Endodermal cell (in vitro differentiated cells): ENCODE measurements around the gene ITGB3. TPM values are rescaled to one million over a fixed set of nuclear protein-coding genes. Genes with fewer than 3 reads are reported as not detected.

Source experiments
- DNase-seq: peaks from one replicate; pipeline ENCODE4 v3.0.0-alpha.2; 2017
- H3K27ac ChIP-seq: 2 replicates; pipeline ENCODE4 v1.5.1; 2013; ENCODE audit warnings: mild to moderate bottlenecking, low read depth, low read length, moderate library complexity
- H3K27me3 ChIP-seq: 2 replicates; pipeline ENCODE4 v1.6.1; 2013; ENCODE audit warnings: mild to moderate bottlenecking, low read length, moderate library complexity; ENCODE audit not compliant: insufficient read depth, control insufficient read depth, poor library complexity, severe bottlenecking
- H3K36me3 ChIP-seq: 2 replicates; pipeline ENCODE4 v1.7.0; 2013; ENCODE audit warnings: mild to moderate bottlenecking, low read length, moderate library complexity; ENCODE audit not compliant: control insufficient read depth, insufficient read depth
- H3K4me1 ChIP-seq: one replicate; pipeline ENCODE4 v1.7.0; 2013; ENCODE audit warnings: low read length; ENCODE audit not compliant: control insufficient read depth, insufficient read depth
- H3K4me3 ChIP-seq: 2 replicates; pipeline ENCODE4 v1.5.1; 2013; ENCODE audit warnings: mild to moderate bottlenecking, low read length, moderate library complexity
- H3K9ac ChIP-seq: 2 replicates; pipeline ENCODE4 v1.6.1; 2013; ENCODE audit warnings: mild to moderate bottlenecking, low read length, moderate library complexity; ENCODE audit not compliant: poor library complexity, severe bottlenecking; ENCODE audit errors: extremely low read depth
- H3K9me3 ChIP-seq: 2 replicates; pipeline ENCODE4 v1.6.1; 2013; ENCODE audit warnings: mild to moderate bottlenecking, low read length, moderate library complexity; ENCODE audit not compliant: control insufficient read depth
- H3K27ac Mint-ChIP-seq: 2 replicates; pipeline ENCODE4 v1.8.0; 2020; ENCODE audit warnings: mixed read lengths
- H3K27me3 Mint-ChIP-seq: 2 replicates; pipeline ENCODE4 v1.8.0; 2021; ENCODE audit warnings: mild to moderate bottlenecking, mixed read lengths; ENCODE audit not compliant: insufficient read depth
- H3K36me3 Mint-ChIP-seq: 2 replicates; pipeline ENCODE4 v1.8.0; 2020; ENCODE audit warnings: low read depth, mixed read lengths
- H3K4me1 Mint-ChIP-seq: 2 replicates; pipeline ENCODE4 v1.8.0; 2020; ENCODE audit warnings: mixed read lengths
- H3K4me3 Mint-ChIP-seq: 2 replicates; pipeline ENCODE4 v1.8.0; 2020; ENCODE audit warnings: mild to moderate bottlenecking, moderate library complexity, mixed read lengths
- H3K9me3 Mint-ChIP-seq: 2 replicates; pipeline ENCODE4 v1.8.0; 2020; ENCODE audit warnings: mild to moderate bottlenecking, mixed read lengths
- WGBS, 2 experiments: methylation state at CpG; one replicate each; pipeline versions ENCODE4 v1.1.5 to v1.1.7; 2013; ENCODE audit warnings: missing lambda C conversion rate in 2 of 2, mixed read lengths in 1 of 2; ENCODE audit not compliant: insufficient coverage in 1 of 2, insufficient read length in 1 of 2; 5-methylcytosine and 5-hydroxymethylcytosine counted together
- total RNA-seq, 2 donors: library from RNA; stranded (reverse); fragmentation: NEBNext Ultra II Directional in 1 of 2; extraction: Animal tissue kit (Norgen Biotek cat#: 25700) in 1 of 2; gene quantifications; 2 replicates in 1 of 2; 3 replicates in 1 of 2; pipeline ENCODE4 v1.2.1, GENCODE V29; 2021
- TF ChIP-seq, protein P1 (sequence below): fragments of 200-600 bp; sonication (generic); conservative IDR thresholded peaks from 2 replicates; pipeline ENCODE4 v1.5.0; 2021; ENCODE audit warnings: antibody characterized with exemption, mild to moderate bottlenecking

Gene ITGB3
- total RNA-seq, 2 donors from 2014 or later, result 0.51 to 0.73 TPM

DNA sequence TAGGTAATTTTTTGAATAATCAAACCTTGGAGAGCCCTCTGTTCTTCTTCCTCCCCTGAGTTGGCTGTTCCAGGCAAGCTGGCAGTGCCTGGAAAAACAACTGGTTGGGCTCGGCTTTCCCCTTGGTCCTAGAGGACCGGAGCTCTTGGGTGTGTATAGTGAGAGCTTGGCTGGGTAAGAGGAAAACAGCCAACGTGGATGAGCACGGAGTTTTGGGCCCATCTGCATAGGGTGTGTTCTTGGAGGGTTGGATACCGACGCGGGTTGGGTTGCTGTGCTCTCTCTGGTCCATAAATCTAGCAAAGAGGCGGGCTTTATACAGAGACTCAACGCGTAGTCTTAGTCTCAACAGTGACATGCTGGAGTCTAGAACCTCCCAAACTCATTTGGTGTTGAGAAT lies 23.2 kb downstream of the ITGB3 start:
- H3K4me1 ChIP-seq, result peaks cover 9% of the 10 kb centered on the region
- no peaks in the 10 kb centered on the region for H3K9me3 ChIP-seq
- WGBS, 2 experiments, result 20 to 56% methylated on average over 3 to 10 of the region's 10 CpGs
- no peaks in the 10 kb centered on the region for H3K27me3 Mint-ChIP-seq
- H3K4me3 ChIP-seq, result no peak overlapping the region
- H3K36me3 ChIP-seq, result no peaks in the 10 kb centered on the region
- no peak overlapping the region for H3K27ac Mint-ChIP-seq
- H3K9ac ChIP-seq, result no peak overlapping the region
- no peak overlapping the region for H3K27ac ChIP-seq
- H3K27me3 ChIP-seq, result no peaks in the 10 kb centered on the region
- H3K4me1 Mint-ChIP-seq, result peaks cover 37% of the 10 kb centered on the region
- no peaks in the 10 kb centered on the region for H3K9me3 Mint-ChIP-seq
- DNase-seq, result peak; percentile 86
- no peaks in the 10 kb centered on the region for H3K36me3 Mint-ChIP-seq
- TF ChIP-seq, protein P1, sequence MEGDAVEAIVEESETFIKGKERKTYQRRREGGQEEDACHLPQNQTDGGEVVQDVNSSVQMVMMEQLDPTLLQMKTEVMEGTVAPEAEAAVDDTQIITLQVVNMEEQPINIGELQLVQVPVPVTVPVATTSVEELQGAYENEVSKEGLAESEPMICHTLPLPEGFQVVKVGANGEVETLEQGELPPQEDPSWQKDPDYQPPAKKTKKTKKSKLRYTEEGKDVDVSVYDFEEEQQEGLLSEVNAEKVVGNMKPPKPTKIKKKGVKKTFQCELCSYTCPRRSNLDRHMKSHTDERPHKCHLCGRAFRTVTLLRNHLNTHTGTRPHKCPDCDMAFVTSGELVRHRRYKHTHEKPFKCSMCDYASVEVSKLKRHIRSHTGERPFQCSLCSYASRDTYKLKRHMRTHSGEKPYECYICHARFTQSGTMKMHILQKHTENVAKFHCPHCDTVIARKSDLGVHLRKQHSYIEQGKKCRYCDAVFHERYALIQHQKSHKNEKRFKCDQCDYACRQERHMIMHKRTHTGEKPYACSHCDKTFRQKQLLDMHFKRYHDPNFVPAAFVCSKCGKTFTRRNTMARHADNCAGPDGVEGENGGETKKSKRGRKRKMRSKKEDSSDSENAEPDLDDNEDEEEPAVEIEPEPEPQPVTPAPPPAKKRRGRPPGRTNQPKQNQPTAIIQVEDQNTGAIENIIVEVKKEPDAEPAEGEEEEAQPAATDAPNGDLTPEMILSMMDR, result no peak
- no peak overlapping the region for H3K4me3 Mint-ChIP-seq

DNA sequence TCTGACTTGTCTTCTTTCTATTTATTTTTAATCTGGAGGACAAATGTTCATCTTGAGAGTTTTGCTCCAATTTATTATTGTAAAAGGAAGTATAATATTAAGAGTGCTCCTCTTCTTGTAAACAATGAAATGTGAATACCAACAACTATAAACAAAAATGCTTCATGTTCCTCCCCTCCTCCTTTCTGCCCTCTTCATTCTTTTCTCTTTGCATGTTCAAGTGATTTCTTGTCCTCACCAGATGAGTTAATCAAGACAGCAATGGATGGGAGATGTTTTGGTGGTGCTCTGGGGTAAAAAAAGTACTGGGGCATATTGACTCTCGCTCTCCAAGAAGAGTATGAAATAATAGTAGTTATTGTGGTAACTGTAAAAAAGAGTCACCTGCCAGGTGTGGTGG lies 24.3 kb downstream of the ITGB3 start:
- Histone ChIP-seq H3K27me3 (no peaks in the 10 kb centered on the region), H3K9me3 (no peaks in the 10 kb centered on the region), H3K36me3 (no peaks in the 10 kb centered on the region), H3K9ac (no peak overlapping the region), H3K4me1 (peaks cover 9% of the 10 kb centered on the region), H3K27ac (no peak overlapping the region), H3K4me3 (no peak overlapping the region)
- no peak overlapping the region for H3K27ac Mint-ChIP-seq
- no peaks in the 10 kb centered on the region for H3K27me3 Mint-ChIP-seq
- DNase-seq, result no peak
- TF ChIP-seq, protein P1, result no peak
- WGBS, 2 experiments, result 92 to 97% methylated on average over 1 of the region's 1 CpG
- H3K4me1 Mint-ChIP-seq, result peaks cover 37% of the 10 kb centered on the region
- H3K36me3 Mint-ChIP-seq, result no peaks in the 10 kb centered on the region
- H3K9me3 Mint-ChIP-seq, result no peaks in the 10 kb centered on the region
- H3K4me3 Mint-ChIP-seq, result no peak overlapping the region

DNA sequence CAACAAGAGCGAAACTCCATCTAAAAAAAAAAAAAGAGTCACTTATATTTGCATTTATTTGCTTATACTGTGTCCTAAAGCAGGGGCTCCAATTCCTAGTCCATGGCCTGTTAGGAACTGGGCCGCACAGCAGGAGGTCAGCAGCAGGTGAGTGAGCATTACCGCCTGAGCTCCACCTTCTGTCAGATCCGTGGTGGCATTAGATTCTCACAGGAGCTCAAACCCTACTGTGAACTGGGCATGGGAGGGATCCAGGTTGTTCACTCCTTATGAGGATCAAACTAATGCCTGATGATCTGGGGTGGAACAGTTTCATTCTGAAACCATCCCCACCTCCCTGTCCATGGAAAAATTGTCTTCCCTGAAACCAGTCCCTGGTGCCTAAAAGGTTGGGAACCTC lies 24.9 kb downstream of the ITGB3 start:
- WGBS, 2 experiments, result 69 to 82% methylated on average over 2 to 4 of the region's 4 CpGs
- Mint-ChIP-seq H3K36me3 (no peaks in the 10 kb centered on the region), H3K27ac (no peak overlapping the region), H3K4me3 (no peak overlapping the region), H3K27me3 (no peaks in the 10 kb centered on the region), H3K9me3 (no peaks in the 10 kb centered on the region), H3K4me1 (peaks cover 37% of the 10 kb centered on the region)
- TF ChIP-seq, protein P1, result no peak
- Histone ChIP-seq H3K27me3 (no peaks in the 10 kb centered on the region), H3K9me3 (no peaks in the 10 kb centered on the region), H3K4me1 (peaks cover 9% of the 10 kb centered on the region), H3K4me3 (no peak overlapping the region), H3K27ac (peak overlapping the region; percentile 87), H3K36me3 (no peaks in the 10 kb centered on the region), H3K9ac (no peak overlapping the region)
- DNase-seq, result no peak
